Endothelial cell of umbilical vein (primary cell): ENCODE results near the gene NOL6. TPM values are rescaled to one million over a fixed set of nuclear protein-coding genes. Genes with fewer than 3 reads are reported as not detected.

ENCODE experiments used
- BruUV-seq: library from RNA; stranded (reverse); fragments of 400-500 nt; replicated peaks from 2 replicates; lab custom pipeline; 2021; lab: Mats Ljungman, UMichigan
- CTCF ChIA-PET: fragments of 300-600, 350-600 bp; sonication (Branson Sonifier 250); formaldehyde crosslinking; loops from one replicate; lab custom pipeline; 2021; ENCODE audit warnings: antibody characterized with exemption, inconsistent platforms; lab: Charles Lee
- POLR2A ChIA-PET: fragments of 300-600, 350-600 bp; sonication (Branson Sonifier 250); formaldehyde crosslinking; loops from one replicate; lab custom pipeline; 2021; ENCODE audit warnings: antibody characterized with exemption, inconsistent platforms; lab: Charles Lee
- DNase-seq: peaks from one replicate; pipeline ENCODE4 v3.0.0-alpha.2; 2011; ENCODE audit warnings: low read depth, low spot score
- FAIRE-seq: peaks from 2 replicates; lab custom pipeline; 2011; peaks lifted over from hg19 to GRCh38; lab: Jason Lieb, UNC
- H2AFZ ChIP-seq: 2 replicates; pipeline ENCODE4 v1.6.0; 2012; ENCODE audit warnings: low read depth, low read length, control low read depth, inconsistent platforms
- H3K27ac ChIP-seq: 2 replicates; pipeline ENCODE4 v1.5.1; 2011; ENCODE audit warnings: low read depth, mild to moderate bottlenecking, control low read depth, low read length, moderate library complexity; ENCODE audit not compliant: insufficient read depth
- H3K27me3 ChIP-seq, 2 experiments: 2 replicates each; pipeline versions ENCODE4 v1.6.0 to v1.6.1; 2011; ENCODE audit warnings: low read length in 2 of 2, mixed read lengths in 1 of 2; ENCODE audit not compliant: control insufficient read depth in 2 of 2, insufficient read depth in 2 of 2
- H3K36me3 ChIP-seq, 2 experiments: 2 replicates in 1 of 2; 3 replicates in 1 of 2; pipeline ENCODE4 v1.5.1; 2011; ENCODE audit warnings: low read length in 2 of 2, mild to moderate bottlenecking in 1 of 2, moderate library complexity in 1 of 2; ENCODE audit not compliant: control insufficient read depth in 2 of 2, insufficient read depth in 2 of 2; ENCODE audit errors: extremely low read depth in 1 of 2
- H3K4me1 ChIP-seq: 3 replicates; pipeline ENCODE4 v1.5.1; 2011; ENCODE audit warnings: mild to moderate bottlenecking, low read length; ENCODE audit not compliant: control insufficient read depth, insufficient read depth; ENCODE audit errors: extremely low read depth
- H3K4me2 ChIP-seq: 2 replicates; pipeline ENCODE4 v1.6.1; 2011; ENCODE audit warnings: low read length, control low read depth, mixed read lengths; ENCODE audit not compliant: insufficient read depth
- H3K4me3 ChIP-seq, 3 experiments: fragments of 200-600 bp in 1 of 3; sonication (generic), shearing (Covaris generic) in 1 of 3; replicated peaks in 1 of 3; 2 replicates each; pipeline ENCODE4 v1.5.1; 2011 to 2016; ENCODE audit warnings: control low read depth in 3 of 3, low read length in 3 of 3, mild to moderate bottlenecking in 2 of 3, inconsistent platforms in 1 of 3, low read depth in 1 of 3, moderate library complexity in 1 of 3; ENCODE audit not compliant: insufficient read depth in 1 of 3
- H3K79me2 ChIP-seq: 2 replicates; pipeline ENCODE4 v1.6.0; 2012; ENCODE audit warnings: low read length, inconsistent platforms; ENCODE audit not compliant: control insufficient read depth, insufficient read depth
- H3K9ac ChIP-seq: replicated peaks from 2 replicates; pipeline ENCODE3; 2011; ENCODE audit warnings: low read length, control low read depth; ENCODE audit not compliant: insufficient read depth; ENCODE audit errors: extremely low read depth
- H3K9me1 ChIP-seq: replicated peaks from 3 replicates; pipeline ENCODE4 v1.6.0; 2011; ENCODE audit warnings: mild to moderate bottlenecking, low read length; ENCODE audit not compliant: control insufficient read depth, insufficient read depth; ENCODE audit errors: extremely low read depth
- H3K9me3 ChIP-seq: replicated peaks from 2 replicates; pipeline ENCODE4 v1.5.1; 2012; ENCODE audit warnings: low read length, inconsistent platforms; ENCODE audit not compliant: control insufficient read depth, insufficient read depth
- H4K20me1 ChIP-seq: replicated peaks from 2 replicates; pipeline ENCODE3; 2011; ENCODE audit warnings: mild to moderate bottlenecking, low read length; ENCODE audit not compliant: control insufficient read depth, insufficient read depth; ENCODE audit errors: extremely low read depth
- CTCF ChIP-seq, 2 donors: IDR thresholded peaks; 1 replicate in 1 of 2; 2 replicates in 1 of 2; pipeline ENCODE4 v1.5.1; 2011; ENCODE audit warnings: low read length in 2 of 2, mild to moderate bottlenecking in 2 of 2, moderate library complexity in 2 of 2, control low read depth in 1 of 2, inconsistent platforms in 1 of 2, low read depth in 1 of 2; ENCODE audit not compliant: insufficient read depth in 1 of 2; ENCODE audit errors: extremely low read depth in 1 of 2
- EZH2 ChIP-seq: IDR thresholded peaks from 2 replicates; pipeline ENCODE4 v1.6.1; 2012; ENCODE audit warnings: borderline replicate concordance, low read depth, mild to moderate bottlenecking, moderate library complexity, low read length, inconsistent platforms; ENCODE audit not compliant: severe bottlenecking
- GATA2 ChIP-seq: IDR thresholded peaks from 2 replicates; pipeline ENCODE4 v1.7.0; 2011; ENCODE audit warnings: low read depth, mild to moderate bottlenecking, moderate library complexity, mixed read lengths, low read length; ENCODE audit not compliant: insufficient read length, insufficient read depth
- JUN ChIP-seq: IDR thresholded peaks from 2 replicates; pipeline ENCODE4 v1.6.1; 2011; ENCODE audit warnings: borderline replicate concordance, low read depth; ENCODE audit not compliant: insufficient read length, insufficient read depth
- MAX ChIP-seq: IDR thresholded peaks from 2 replicates; pipeline ENCODE4 v1.6.1; 2011; ENCODE audit not compliant: insufficient read depth, insufficient read length
- MYC ChIP-seq: IDR thresholded peaks from one replicate; pipeline ENCODE4 v1.6.1; 2011; ENCODE audit warnings: mild to moderate bottlenecking, low read depth, low read length
- POLR2A ChIP-seq: IDR thresholded peaks from 2 replicates; pipeline ENCODE4 v1.6.1; 2012; ENCODE audit warnings: low read depth, mild to moderate bottlenecking, control low read depth, low read length
- POLR2AphosphoS5 ChIP-seq: IDR thresholded peaks from 2 replicates; pipeline ENCODE4 v1.6.1; 2012; ENCODE audit warnings: low read depth, mild to moderate bottlenecking, control low read depth, low read length, moderate library complexity; ENCODE audit not compliant: insufficient read depth
- dilution Hi-C: fragments of 300-500 bp; cut with MboI; formaldehyde crosslinking; loops from one replicate; pipeline ENCODE4 v1.15.0; 2019; ENCODE audit warnings: low sequenced_read_pairs; ENCODE audit not compliant: extremely low pct_ligation_motif_present
- intact Hi-C: fragments of 100-400 bp; cut with micrococcal nuclease; formaldehyde crosslinking; loops from one replicate; pipeline ENCODE4 v1.10.0; 2022
- polyA plus RNA-seq, 4 experiments: library from polyadenylated mRNA; depleted of rRNA in 3 of 4; stranded (reverse) in 3 of 4; unstranded in 1 of 4; fragments of >200 nt; gene quantifications; 2 replicates each; pipeline versions ENCODE4 v1.2.1 to v1.2.3, GENCODE V29; 2011 to 2012; ENCODE audit warnings: missing spikeins in 1 of 4
- total RNA-seq: library from RNA; stranded (reverse); gene quantifications from 2 replicates; pipeline ENCODE4 v1.2.3, GENCODE V29; 2021

The NOL6 gene
- total and polyA plus RNA-seq, 2 donors (not counting 3 experiments of a cell fraction or from before 2014, with no cell fraction given): 35.7 to 45.1 TPM

GRCh38 chr9:33453286-33453860 is 20.4 kb downstream of the NOL6 start:
- H3K9me3 ChIP-seq: no peaks in the 10 kb centered on the region
- dilution Hi-C loops: no loop called here
- TF ChIP-seq GATA2 (no peak), EZH2 (no peak), MYC (no peak), MAX (no peak), CTCF (IDR thresholded peaks at IDR 0.05; ENCODE audit: extremely low read depth in 1 of 2, insufficient read depth in 1 of 2, low read depth in 1 of 2, low read length in 2 of 2) (no peak), JUN (no peak), POLR2AphosphoS5 (no peak), POLR2A (no peak)
- peak overlapping the region; percentile 39 for H3K27ac ChIP-seq
- peak overlapping the region; percentile 37 for H3K4me2 ChIP-seq
- no peaks in the 10 kb centered on the region for H3K27me3 ChIP-seq
- POLR2A ChIA-PET: interaction anchor here (1.0 to 1.6 kb wide), 2 partner anchors 53 to 62 kb away, joined by 3 read pairs; no protein-coding TSS in a partner anchor
- no peaks in the 10 kb centered on the region for H4K20me1 ChIP-seq
- H3K9ac ChIP-seq: peak overlapping the region; percentile 29
- no peaks in the 10 kb centered on the region for H3K79me2 ChIP-seq
- H3K4me1 ChIP-seq: peaks cover 16% of the 10 kb centered on the region
- intact Hi-C loops: loop anchor here (1.0 to 5.0 kb wide), 2 partner anchors 46 to 62 kb away; no protein-coding TSS in a partner anchor
- DNase-seq (no peak), FAIRE-seq (no peak)
- BruUV-seq: no TSS peak
- CTCF ChIA-PET: interaction anchor here (0.5 to 5.5 kb wide), 44 partner anchors 9 to 227 kb away, joined by 3 to 121 read pairs (median 8); partner anchors contain the start of genes ANKRD18B, NFX1 and NOL6
- peak overlapping the region; percentile 66 for H2AFZ ChIP-seq
- no peaks in the 10 kb centered on the region for H3K36me3 ChIP-seq
- no peak overlapping the region for H3K4me3 ChIP-seq
- H3K9me1 ChIP-seq: no peaks in the 10 kb centered on the region
